Activated naive CD4-positive, alpha-beta T cell treated with anti-CD3 and anti-CD28 coated beads, Interleukin-2, amount 50 U/mL, for 16 hours (primary cell): ENCODE results near the gene DMXL1.

Experiments
- DNase-seq: peaks from one replicate; pipeline ENCODE4 v3.0.0-alpha.2; 2020

The DMXL1 gene

GRCh38 chr5:119070828-119071560 lies at the start of gene DMXL1:
DMXL1 (plus strand) TSS chr5:119071087; CDS start chr5:119071570, 483 bp downstream.
- peak; percentile 98 for DNase-seq

GRCh38 chr5:119021149-119021732 lies 49.6 kb upstream of the DMXL1 start:
- DNase-seq, result no peak

- no peak for DNase-seq
These were observed 48.7 kb upstream of the DMXL1 start for GRCh38 chr5:119022017-119022745.

GRCh38 chr5:119022773-119023172 lies 48.1 kb upstream of the DMXL1 start:
- no peak for DNase-seq

GRCh38 chr5:119028575-119028974 lies 42.3 kb upstream of the DMXL1 start:
- DNase-seq, result no peak

- DNase-seq, result no peak
These were observed 39.6 kb upstream of the DMXL1 start for GRCh38 chr5:119031011-119031886.

GRCh38 chr5:119031905-119032304 lies 39.0 kb upstream of the DMXL1 start:
- DNase-seq, result no peak

GRCh38 chr5:119032656-119033055 lies 38.2 kb upstream of the DMXL1 start:
- DNase-seq, result no peak

GRCh38 chr5:119033135-119033534 lies 37.8 kb upstream of the DMXL1 start:
- no peak for DNase-seq

- no peak for DNase-seq
These were observed 34.7 kb upstream of the DMXL1 start for GRCh38 chr5:119036101-119036762.

- no peak for DNase-seq
These were observed 33.2 kb upstream of the DMXL1 start for GRCh38 chr5:119037496-119038215.

GRCh38 chr5:119048246-119048645 lies 22.6 kb upstream of the DMXL1 start:
- DNase-seq, result no peak

GRCh38 chr5:119049824-119050449 lies 20.9 kb upstream of the DMXL1 start:
- DNase-seq, result no peak

- no peak for DNase-seq
These were observed 16.8 kb upstream of the DMXL1 start for GRCh38 chr5:119054101-119054500.

- no peak for DNase-seq
These were observed 15.6 kb upstream of the DMXL1 start for GRCh38 chr5:119055294-119055693.

- DNase-seq, result no peak
These were observed 11.8 kb upstream of the DMXL1 start for GRCh38 chr5:119058979-119059529.

GRCh38 chr5:119059740-119060255 lies 11.1 kb upstream of the DMXL1 start:
- no peak for DNase-seq

GRCh38 chr5:119063579-119064379 lies 7.1 kb upstream of the DMXL1 start:
- no peak for DNase-seq

GRCh38 chr5:119067450-119067849 lies 3.4 kb upstream of the DMXL1 start:
- no peak for DNase-seq

- DNase-seq, result no peak
These were observed 384 bp upstream of the DMXL1 start for GRCh38 chr5:119070578-119070827.
